ENCODE measurements around the gene PMAIP1.
"Not testable (repeated sequence)": the region's sequence is repeated elsewhere in the genome, so short reads cannot be mapped to it uniquely, and the experiment has no call there.

The PMAIP1 gene

DNA sequence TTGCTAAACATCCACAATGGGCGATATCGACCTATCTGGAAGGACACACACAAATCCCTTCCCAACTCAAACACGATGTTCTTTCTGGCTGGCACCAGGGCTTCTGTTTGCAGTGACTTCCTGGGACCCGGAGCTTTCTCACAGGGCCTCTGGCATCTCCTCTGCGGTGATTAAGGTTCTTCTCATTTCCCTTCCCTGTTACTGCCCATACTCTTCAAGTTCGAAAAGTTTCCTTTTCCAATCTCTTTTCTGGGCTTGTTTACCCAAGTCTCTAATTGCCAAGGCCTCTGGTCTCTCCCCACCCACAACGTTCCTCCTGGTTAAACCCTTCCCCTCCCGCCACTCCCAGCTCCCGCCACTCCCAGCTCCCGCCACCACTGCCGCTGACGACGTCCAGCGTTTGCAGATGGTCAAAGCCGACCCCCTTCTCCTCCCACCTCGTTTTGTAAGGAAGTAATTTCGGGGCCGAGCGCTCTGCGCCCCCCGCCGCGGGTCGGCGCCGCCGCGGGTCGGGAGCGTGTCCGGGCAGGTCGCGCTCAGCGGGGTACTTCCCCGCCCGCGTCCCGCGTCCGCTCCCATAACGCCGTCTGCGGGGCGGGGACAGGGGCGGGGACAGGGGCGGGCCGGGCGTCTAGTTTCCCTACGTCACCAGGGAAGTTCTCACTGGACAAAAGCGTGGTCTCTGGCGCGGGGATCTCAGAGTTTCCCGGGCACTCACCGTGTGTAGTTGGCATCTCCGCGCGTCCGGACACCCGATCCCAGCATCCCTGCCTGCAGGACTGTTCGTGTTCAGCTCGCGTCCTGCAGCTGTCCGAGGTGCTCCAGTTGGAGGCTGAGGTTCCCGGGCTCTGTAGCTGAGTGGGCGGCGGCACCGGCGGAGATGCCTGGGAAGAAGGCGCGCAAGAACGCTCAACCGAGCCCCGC, at the start of gene PMAIP1:
TSS of gene PMAIP1 (plus strand) at position 699 of the 924 bp plus-strand sequence. CDS start at position 881, 182 bp downstream.
- DNase-seq = peak; percentile 89
- H3K4me1 Mint-ChIP-seq = peaks cover 23 to 38% of the 10 kb centered on the region in 2 donors
- no peaks in the 10 kb centered on the region for H3K27me3 Mint-ChIP-seq
- peak within 1 kb of the TSS; percentile 95 to 98 for H3K4me3 Mint-ChIP-seq
- peak; percentile 79 to 86 for ATAC-seq (replicated peaks)
- H3K27ac Mint-ChIP-seq = peak within 1 kb of the TSS; percentile 98
- no peaks in the 10 kb centered on the region for H3K9me3 Mint-ChIP-seq
- H3K36me3 Mint-ChIP-seq = peaks cover 34 to 36% of the 10 kb centered on the region in 2 donors

- Mint-ChIP-seq H3K36me3 (no peaks in the 10 kb centered on the region), H3K27me3 (peaks cover 0 to 4% of the 10 kb centered on the region in 2 donors), H3K4me1 (peaks cover 25 to 33% of the 10 kb centered on the region in 2 donors), H3K27ac (no peak overlapping the region), H3K9me3 (no peaks in the 10 kb centered on the region), H3K4me3 (no peak overlapping the region)
- ATAC-seq (replicated peaks) (no peak), DNase-seq (no peak)
Measured at GRCh38 chr18:59851784-59852399, 47.9 kb upstream of the PMAIP1 start.

- Mint-ChIP-seq H3K9me3 (no peaks in the 10 kb centered on the region), H3K4me3 (no peak overlapping the region), H3K27me3 (peaks cover 0 to 4% of the 10 kb centered on the region in 2 donors), H3K4me1 (peaks cover 19 to 27% of the 10 kb centered on the region in 2 donors), H3K27ac (no peak overlapping the region), H3K36me3 (no peaks in the 10 kb centered on the region)
- DNase-seq (no peak), ATAC-seq (replicated peaks) (no peak)
Measured at GRCh38 chr18:59852548-59852947, 47.2 kb upstream of the PMAIP1 start.

- no peaks in the 10 kb centered on the region for H3K9me3 Mint-ChIP-seq
- no peaks in the 10 kb centered on the region for H3K36me3 Mint-ChIP-seq
- ATAC-seq (replicated peaks) (peak; percentile 41 to 50), DNase-seq (no peak)
- H3K4me1 Mint-ChIP-seq = peaks cover 12 to 18% of the 10 kb centered on the region in 2 donors
- no peak overlapping the region for H3K27ac Mint-ChIP-seq
- no peak overlapping the region for H3K4me3 Mint-ChIP-seq
- peaks cover 0 to 4% of the 10 kb centered on the region in 2 donors for H3K27me3 Mint-ChIP-seq
Measured at GRCh38 chr18:59853380-59853779, 46.4 kb upstream of the PMAIP1 start.

DNA sequence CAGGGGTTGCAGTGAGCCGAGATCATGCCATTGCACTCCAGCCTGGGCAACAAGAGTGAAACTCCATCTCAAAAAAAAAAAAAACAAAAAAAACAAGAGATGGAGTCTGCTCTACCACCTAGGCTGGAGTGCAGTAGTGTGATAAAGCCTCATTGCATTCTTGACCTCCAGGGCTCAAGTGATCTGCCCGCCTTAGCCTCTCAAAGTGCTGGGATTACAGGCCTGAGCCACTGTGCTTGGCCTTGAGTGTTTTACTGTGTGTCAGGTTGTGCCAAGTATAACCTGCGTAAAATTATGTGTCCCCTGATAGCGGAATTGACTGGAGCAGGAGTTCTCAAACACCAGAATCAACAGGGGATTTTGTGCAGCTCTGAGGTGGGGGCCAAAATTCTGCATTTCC, 45.8 kb upstream of the PMAIP1 start:
- not testable (repeated sequence) for H3K4me3 Mint-ChIP-seq; ATAC-seq (replicated peaks); H3K9me3 Mint-ChIP-seq; H3K27ac Mint-ChIP-seq; DNase-seq; H3K27me3 Mint-ChIP-seq; H3K36me3 Mint-ChIP-seq
- peaks cover 10 to 18% of the 10 kb centered on the region in 2 donors for H3K4me1 Mint-ChIP-seq

GRCh38 chr18:59861009-59861408, 38.8 kb upstream of the PMAIP1 start:
- H3K4me1 Mint-ChIP-seq = peaks cover 7 to 24% of the 10 kb centered on the region in 2 donors
- no peak for DNase-seq
- H3K36me3 Mint-ChIP-seq = no peaks in the 10 kb centered on the region
- no peak overlapping the region for H3K27ac Mint-ChIP-seq
- H3K4me3 Mint-ChIP-seq = no peak overlapping the region
- ATAC-seq (replicated peaks) = no peak
- H3K9me3 Mint-ChIP-seq = no peaks in the 10 kb centered on the region
- no peaks in the 10 kb centered on the region for H3K27me3 Mint-ChIP-seq

GRCh38 chr18:59861963-59862819, 37.6 kb upstream of the PMAIP1 start:
- Mint-ChIP-seq H3K36me3 (no peaks in the 10 kb centered on the region), H3K27me3 (no peaks in the 10 kb centered on the region), H3K9me3 (no peaks in the 10 kb centered on the region), H3K27ac (peak overlapping the region; percentile 20), H3K4me3 (peak overlapping the region in 1 of 2 donors; percentile 47), H3K4me1 (peaks cover 7 to 24% of the 10 kb centered on the region in 2 donors)
- no peak for DNase-seq
- peak; percentile 81 to 90 for ATAC-seq (replicated peaks)

- ATAC-seq (replicated peaks) (no peak), DNase-seq (no peak)
- H3K36me3 Mint-ChIP-seq = no peaks in the 10 kb centered on the region
- no peak overlapping the region for H3K4me3 Mint-ChIP-seq
- H3K9me3 Mint-ChIP-seq = no peaks in the 10 kb centered on the region
- H3K4me1 Mint-ChIP-seq = peaks cover 5 to 18% of the 10 kb centered on the region in 2 donors
- H3K27me3 Mint-ChIP-seq = no peaks in the 10 kb centered on the region
- H3K27ac Mint-ChIP-seq = no peak overlapping the region
Measured at GRCh38 chr18:59865241-59865986, 34.4 kb upstream of the PMAIP1 start.

DNA sequence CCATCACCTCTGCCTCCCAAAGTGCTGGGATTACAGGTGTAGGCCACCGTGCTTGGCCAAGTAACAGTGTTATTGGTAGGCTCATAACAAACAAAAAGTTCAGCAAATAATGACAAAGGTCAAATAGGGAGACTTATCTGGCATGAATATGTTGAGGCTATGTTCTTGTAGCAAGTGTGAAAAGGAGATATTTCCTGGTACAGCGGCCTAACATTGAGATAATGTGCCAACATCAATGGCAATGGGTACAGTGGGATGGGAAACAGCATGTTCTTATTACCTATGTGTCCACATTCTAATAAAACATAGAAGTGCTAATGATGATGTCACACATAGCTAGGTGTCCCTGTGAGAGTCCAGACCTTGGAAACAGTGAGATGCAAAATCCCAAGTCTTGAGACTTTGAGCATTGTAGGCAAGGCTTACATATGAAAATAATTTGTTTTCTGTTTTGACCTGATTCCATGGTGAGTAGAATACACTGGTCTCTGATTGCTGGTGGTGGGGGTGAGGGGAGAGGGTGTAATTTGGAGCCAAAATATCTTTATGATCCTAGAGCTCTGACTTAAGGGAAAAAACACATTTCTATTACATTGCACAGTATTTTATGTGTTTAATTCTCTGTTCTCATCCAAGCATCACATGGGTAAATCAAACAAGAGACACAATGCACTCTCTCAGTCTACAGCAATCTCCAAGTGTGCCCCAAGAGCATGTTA, 33.1 kb upstream of the PMAIP1 start:
- no peak for ATAC-seq (replicated peaks)
- no peaks in the 10 kb centered on the region for H3K9me3 Mint-ChIP-seq
- no peak overlapping the region for H3K4me3 Mint-ChIP-seq
- peaks cover 5 to 16% of the 10 kb centered on the region in 2 donors for H3K4me1 Mint-ChIP-seq
- DNase-seq = no peak
- H3K27me3 Mint-ChIP-seq = no peaks in the 10 kb centered on the region
- no peak overlapping the region for H3K27ac Mint-ChIP-seq
- H3K36me3 Mint-ChIP-seq = no peaks in the 10 kb centered on the region

- no peak for ATAC-seq (replicated peaks)
- no peaks in the 10 kb centered on the region for H3K36me3 Mint-ChIP-seq
- no peak for DNase-seq
- H3K4me3 Mint-ChIP-seq = no peak overlapping the region
- H3K9me3 Mint-ChIP-seq = no peaks in the 10 kb centered on the region
- no peaks in the 10 kb centered on the region for H3K27me3 Mint-ChIP-seq
- H3K4me1 Mint-ChIP-seq = peaks cover 0 to 8% of the 10 kb centered on the region in 2 donors
- H3K27ac Mint-ChIP-seq = no peak overlapping the region
Measured at GRCh38 chr18:59867337-59868104, 32.3 kb upstream of the PMAIP1 start.

DNA sequence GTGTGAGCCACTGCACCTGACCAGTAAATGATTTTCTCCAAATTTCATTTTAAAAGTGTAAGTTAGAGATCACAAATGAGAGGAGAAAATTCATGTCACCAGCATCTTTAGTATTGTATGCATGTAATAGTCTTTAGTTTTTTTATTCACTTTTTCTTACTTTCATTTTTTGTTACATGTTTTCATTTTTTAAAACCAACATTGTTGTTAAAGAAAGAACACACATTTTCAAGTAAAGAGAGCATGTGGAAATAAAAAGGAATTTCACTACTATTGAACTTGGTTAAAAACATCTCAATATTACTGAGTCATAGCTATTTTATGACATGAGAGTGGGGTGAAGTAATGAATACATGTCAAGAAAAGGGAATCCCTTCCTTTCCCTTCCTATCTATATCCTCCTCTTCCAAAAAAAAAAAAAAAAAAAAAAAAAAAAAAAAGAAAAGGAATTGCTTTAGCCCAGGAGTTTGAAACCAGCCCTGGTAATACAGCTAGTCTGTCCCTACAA, 29.1 kb upstream of the PMAIP1 start:
- H3K4me1 Mint-ChIP-seq = peaks cover 4 to 8% of the 10 kb centered on the region in 2 donors
- H3K4me3 Mint-ChIP-seq = no peak overlapping the region
- H3K36me3 Mint-ChIP-seq = no peaks in the 10 kb centered on the region
- H3K9me3 Mint-ChIP-seq = peaks cover 0 to 2% of the 10 kb centered on the region in 2 donors
- H3K27ac Mint-ChIP-seq = no peak overlapping the region
- no peak for ATAC-seq (replicated peaks)
- no peak for DNase-seq
- H3K27me3 Mint-ChIP-seq = no peaks in the 10 kb centered on the region

- no peak for ATAC-seq (replicated peaks)
- peaks cover 0 to 4% of the 10 kb centered on the region in 2 donors for H3K9me3 Mint-ChIP-seq
- H3K27ac Mint-ChIP-seq = no peak overlapping the region
- H3K27me3 Mint-ChIP-seq = no peaks in the 10 kb centered on the region
- no peak overlapping the region for H3K4me3 Mint-ChIP-seq
- H3K36me3 Mint-ChIP-seq = no peaks in the 10 kb centered on the region
- H3K4me1 Mint-ChIP-seq = peaks cover 15 to 19% of the 10 kb centered on the region in 2 donors
- no peak for DNase-seq
Measured at GRCh38 chr18:59871711-59872362, 28.0 kb upstream of the PMAIP1 start.

All from stimulated activated naive B cell treated with anti-CD40 and anti-IgM and Interleukin-4, amounts not matched to agents 10 μg/mL and 1 μg/mL and 100 μg/mL, for 72 hours (primary cell).